NCI-H82 treated with DMSO at 0.1 percent for 48 hours (cell line): Measurements from ENCODE around the gene NFYB.
"Not testable (repeated sequence)": the region's sequence is repeated elsewhere in the genome, so short reads cannot be mapped to it uniquely, and the experiment has no call there.

Source experiments
- DNase-seq: peaks from one replicate; lab custom pipeline; 2025; ENCODE audit not compliant: unreplicated experiment; lab: John Stamatoyannopoulos, UW

Gene NFYB

GRCh38 chr12:104137902-104138796, at the start of gene NFYB:
TSS of gene NFYB (minus strand) at chr12:104138210. CDS start at chr12:104135453, 2,757 bp downstream.
- peak; percentile 85 for DNase-seq

- no peak for DNase-seq
Measured at GRCh38 chr12:104187446-104188155, 49.6 kb upstream of the NFYB start.

GRCh38 chr12:104183443-104183842, 45.4 kb upstream of the NFYB start:
- no peak for DNase-seq

- no peak for DNase-seq
Measured at GRCh38 chr12:104182621-104183378, 44.8 kb upstream of the NFYB start.

- DNase-seq = no peak
Measured at GRCh38 chr12:104182144-104182543, 44.1 kb upstream of the NFYB start.

GRCh38 chr12:104181313-104181712, 43.3 kb upstream of the NFYB start:
- DNase-seq = no peak

GRCh38 chr12:104180374-104180773, 42.4 kb upstream of the NFYB start:
- DNase-seq = no peak

- no peak for DNase-seq
Measured at GRCh38 chr12:104177663-104178501, 39.9 kb upstream of the NFYB start.

GRCh38 chr12:104177336-104177662, 39.3 kb upstream of the NFYB start:
- DNase-seq = no peak

- DNase-seq = no peak
Measured at GRCh38 chr12:104175726-104176247, 37.8 kb upstream of the NFYB start.

- DNase-seq = not testable (repeated sequence)
Measured at GRCh38 chr12:104173804-104174203, 35.8 kb upstream of the NFYB start.

- peak; percentile 98 for DNase-seq
Measured at GRCh38 chr12:104172570-104172947, 34.5 kb upstream of the NFYB start.

- no peak for DNase-seq
Measured at GRCh38 chr12:104171785-104172569, 34.0 kb upstream of the NFYB start.

- no peak for DNase-seq
Measured at GRCh38 chr12:104168596-104168995, 30.6 kb upstream of the NFYB start.

- no peak for DNase-seq
Measured at GRCh38 chr12:104167519-104168458, 29.8 kb upstream of the NFYB start.

GRCh38 chr12:104166465-104166864, 28.5 kb upstream of the NFYB start:
- no peak for DNase-seq

GRCh38 chr12:104165801-104166200, 27.8 kb upstream of the NFYB start:
- no peak for DNase-seq

- no peak for DNase-seq
Measured at GRCh38 chr12:104164634-104165033, 26.6 kb upstream of the NFYB start.

GRCh38 chr12:104163631-104164030, 25.6 kb upstream of the NFYB start:
- no peak for DNase-seq
